Transverse colon (tissue), 4 donors: ENCODE measurements around the gene MGAT4A. TPM values are rescaled to one million over a fixed set of nuclear protein-coding genes. Genes with fewer than 3 reads are reported as not detected.

Source experiments
- DNase-seq: peaks from one replicate; pipeline ENCODE4 v3.0.0-alpha.2; 2019
- H3K27ac ChIP-seq, 4 donors: fragments of 200-600 bp; sonication (generic); 2 replicates each; pipeline ENCODE4 v1.5.1; 2016 to 2018; ENCODE audit warnings: inconsistent platforms in 4 of 4
- H3K27me3 ChIP-seq: fragments of 200-600 bp; sonication (generic); 2 replicates; pipeline ENCODE4 v1.5.1; 2017; ENCODE audit warnings: inconsistent platforms
- H3K36me3 ChIP-seq, 4 donors: fragments of 200-600 bp; sonication (generic); 2 replicates each; pipeline ENCODE4 v1.5.1; 2017 to 2019; ENCODE audit warnings: inconsistent platforms in 4 of 4
- H3K4me1 ChIP-seq, 4 donors: fragments of 200-600 bp; sonication (generic); 2 replicates each; pipeline ENCODE4 v1.5.1; 2017 to 2020; ENCODE audit warnings: inconsistent platforms in 4 of 4
- H3K4me3 ChIP-seq, 4 donors: fragments of 200-600 bp; sonication (generic); 1 replicate in 1 of 4; 2 replicates in 3 of 4; pipeline versions ENCODE4 v1.5.1 to v1.6.1; 2017 to 2019; ENCODE audit warnings: inconsistent platforms in 4 of 4
- H3K9me3 ChIP-seq, 2 donors: fragments of 200-600 bp; sonication (generic); 2 replicates each; pipeline ENCODE4 v1.5.1; 2017 to 2019; ENCODE audit warnings: inconsistent platforms in 2 of 2
- CTCF ChIP-seq, 5 experiments: fragments of 200-600 bp in 3 of 5; fragments of 450-650 bp in 2 of 5; sonication (generic) in 3 of 5; IDR thresholded peaks; 1 replicate in 2 of 5; 2 replicates in 3 of 5; pipeline ENCODE4 v1.5.1; 2016 to 2017; ENCODE audit warnings: antibody characterized with exemption in 5 of 5, inconsistent platforms in 3 of 5, mild to moderate bottlenecking in 2 of 5, moderate library complexity in 1 of 5
- EP300 ChIP-seq: sonication (generic); formaldehyde crosslinking; IDR thresholded peaks from one replicate; pipeline ENCODE4 v1.6.1; 2017; ENCODE audit warnings: antibody characterized with exemption, low read depth
- POLR2A ChIP-seq: fragments of 450-650 bp; IDR thresholded peaks from one replicate; pipeline ENCODE4 v1.6.1; 2016; ENCODE audit warnings: antibody characterized with exemption, mild to moderate bottlenecking, moderate library complexity
- POLR2AphosphoS5 ChIP-seq, 3 donors: sonication (generic); formaldehyde crosslinking; IDR thresholded peaks; one replicate each; pipeline ENCODE4 v1.6.1; 2016; ENCODE audit warnings: antibody characterized with exemption in 3 of 3
- WGBS, 2 donors: methylation state at CpG; one replicate each; pipeline ENCODE4 v1.1.5; 2018; ENCODE audit warnings: low coverage in 1 of 2; 5-methylcytosine and 5-hydroxymethylcytosine counted together
- in situ Hi-C, 4 donors: fragments of 200-750 bp; cut with MboI; loops; one replicate each; pipeline versions ENCODE4 v1.15.0 to v1.15.1; 2017; ENCODE audit warnings: low sequenced_read_pairs in 3 of 4, low pct_ligation_motif_present in 1 of 4, low pct_unique_long_range_greater_than_20kb in 1 of 4
- intact Hi-C: fragments of 100-400 bp; cut with DNase I; formaldehyde crosslinking; loops from one replicate; pipeline ENCODE4 v1.15.1; 2023; ENCODE audit warnings: low total_unique reads
- total RNA-seq, 4 donors: library from RNA; depleted of rRNA; stranded (reverse); fragments of >200 nt; gene quantifications; one replicate each; pipeline ENCODE4 v1.1.0, GENCODE V29; 2016

The MGAT4A gene
- total RNA-seq, 4 donors from 2014 or later = 29.9 to 237 (median 124) TPM

- Histone ChIP-seq H3K27ac (no peak overlapping the region), H3K36me3 (no peaks in the 10 kb centered on the region), H3K27me3 (no peaks in the 10 kb centered on the region), H3K9me3 (peaks cover 3 to 14% of the 10 kb centered on the region in 2 donors), H3K4me3 (no peak overlapping the region), H3K4me1 (no peaks in the 10 kb centered on the region)
- WGBS, 2 donors = 95% methylated on average over 4 to 6 of the region's 6 CpGs
- in situ Hi-C loops = no loop called here
- no peak for TF ChIP-seq POLR2AphosphoS5 (IDR thresholded peaks at IDR 0.05)
- no peak for TF ChIP-seq EP300
- no peak for TF ChIP-seq POLR2A
- no peak for TF ChIP-seq CTCF (IDR thresholded peaks at IDR 0.05)
- no peak for DNase-seq
- intact Hi-C loops = no loop called here
These were observed 46.1 kb upstream of the MGAT4A start for GRCh38 chr2:98777076-98777475.

- no peaks in the 10 kb centered on the region for H3K36me3 ChIP-seq
- no peak for DNase-seq
- in situ Hi-C loops = no loop called here
- no peak overlapping the region for H3K4me3 ChIP-seq
- intact Hi-C loops = no loop called here
- TF ChIP-seq EP300 = no peak
- H3K9me3 ChIP-seq = peaks cover 0 to 4% of the 10 kb centered on the region in 2 donors
- no peak overlapping the region for H3K27ac ChIP-seq
- H3K27me3 ChIP-seq = no peaks in the 10 kb centered on the region
- 100% methylated on average over 1 of the region's 1 CpG; no CpG with 5 or more reads in 1 of the 2 donors for WGBS, 2 donors
- no peaks in the 10 kb centered on the region for H3K4me1 ChIP-seq
These were observed 45.2 kb upstream of the MGAT4A start for GRCh38 chr2:98776136-98776535.

DNA sequence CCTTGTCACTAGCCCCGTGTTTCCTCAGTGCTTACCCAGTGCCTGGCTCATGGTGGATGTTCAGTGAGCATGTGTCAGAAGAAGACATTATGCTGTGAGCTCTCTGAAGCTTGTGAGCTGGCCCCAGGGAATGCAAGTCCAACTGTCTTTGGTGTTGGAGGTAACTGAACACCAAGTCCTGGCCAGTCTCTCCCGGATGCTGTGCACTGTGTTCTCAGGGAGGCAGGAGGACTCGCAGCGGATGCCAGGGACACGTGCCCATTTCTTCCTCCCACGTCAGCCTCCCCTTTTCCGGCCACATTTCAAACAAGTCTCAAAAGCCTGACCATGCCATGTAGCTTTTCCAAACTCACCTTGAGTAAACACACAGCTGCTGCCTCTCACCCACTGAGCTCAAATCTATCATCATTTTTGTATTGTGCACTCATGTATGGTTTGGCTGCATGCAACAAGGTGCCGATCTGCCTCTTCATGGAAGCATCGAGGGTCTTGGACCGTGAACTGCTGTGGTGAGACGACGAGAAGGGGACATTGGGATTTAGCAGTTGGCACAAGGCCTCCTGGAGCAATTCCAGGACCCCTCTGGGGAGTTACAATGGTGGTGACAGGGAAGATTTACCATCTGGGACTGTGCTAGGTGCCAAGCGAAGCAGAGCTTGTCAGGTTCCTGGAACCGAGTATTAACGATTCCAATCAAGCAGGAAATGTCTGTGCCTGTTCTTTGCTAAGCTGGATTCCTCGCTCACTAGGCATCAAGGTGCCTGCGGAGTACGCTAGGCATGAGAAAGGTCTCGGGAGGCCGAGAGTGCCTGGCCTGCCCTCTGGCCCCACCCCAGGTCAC is 44.4 kb upstream of the MGAT4A start:
- H3K27me3 ChIP-seq = no peaks in the 10 kb centered on the region
- in situ Hi-C loops = no loop called here
- H3K4me3 ChIP-seq = no peak overlapping the region
- no peak for DNase-seq
- H3K4me1 ChIP-seq = no peaks in the 10 kb centered on the region
- intact Hi-C loops = no loop called here
- WGBS, 2 donors = 91 to 100% methylated on average over 3 to 20 of the region's 20 CpGs
- H3K27ac ChIP-seq = no peak overlapping the region
- no peak for TF ChIP-seq CTCF (IDR thresholded peaks at IDR 0.05)
- TF ChIP-seq POLR2A = no peak
- TF ChIP-seq EP300 = no peak
- no peak for TF ChIP-seq POLR2AphosphoS5 (IDR thresholded peaks at IDR 0.05)
- no peaks in the 10 kb centered on the region for H3K36me3 ChIP-seq
- H3K9me3 ChIP-seq = no peaks in the 10 kb centered on the region

DNA sequence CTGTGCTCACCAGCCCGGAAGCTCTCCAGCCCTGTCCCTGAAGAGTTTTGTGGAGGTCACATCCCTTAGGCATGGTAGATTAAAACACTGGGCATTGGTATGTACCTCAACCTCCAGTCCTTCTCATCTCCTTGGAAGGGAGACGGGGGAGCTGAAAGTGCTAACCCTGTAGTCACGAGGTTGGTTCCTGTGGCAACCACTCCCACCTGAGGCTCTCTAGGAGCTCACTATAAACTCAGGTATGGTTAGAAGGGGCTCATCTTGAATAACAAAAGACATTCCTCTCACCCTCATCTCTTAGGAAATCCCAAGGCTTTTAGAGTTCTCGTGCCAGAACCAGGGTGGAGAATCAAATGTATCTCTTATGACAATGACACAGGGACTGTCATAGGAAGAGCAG is 43.0 kb upstream of the MGAT4A start:
- no peak for TF ChIP-seq POLR2A
- no peak for TF ChIP-seq CTCF (IDR thresholded peaks at IDR 0.05)
- no peak for TF ChIP-seq EP300
- no peak for TF ChIP-seq POLR2AphosphoS5 (IDR thresholded peaks at IDR 0.05)
- in situ Hi-C loops = no loop called here
- H3K27me3 ChIP-seq = no peaks in the 10 kb centered on the region
- no peaks in the 10 kb centered on the region for H3K9me3 ChIP-seq
- 96% methylated on average over 4 of the region's 4 CpGs; no CpG with 5 or more reads in 1 of the 2 donors for WGBS, 2 donors
- H3K27ac ChIP-seq = no peak overlapping the region
- peaks cover 0 to 4% (median 0%) of the 10 kb centered on the region in 4 donors for H3K4me1 ChIP-seq
- H3K4me3 ChIP-seq = no peak overlapping the region
- no peak for DNase-seq
- intact Hi-C loops = no loop called here
- H3K36me3 ChIP-seq = no peaks in the 10 kb centered on the region
